ENCODE measurements around the gene OR5T2.
"Not testable (repeated sequence)": the region's sequence is repeated elsewhere in the genome, so short reads cannot be mapped to it uniquely, and the experiment has no call there.

The OR5T2 gene

GRCh38 chr11:56234155-56234554 is at the start of gene OR5T2:
Gene OR5T2 (minus strand): TSS chr11:56234255. CDS start chr11:56233062, 1,193 bp downstream.
- DNase-seq, result no peak

DNA sequence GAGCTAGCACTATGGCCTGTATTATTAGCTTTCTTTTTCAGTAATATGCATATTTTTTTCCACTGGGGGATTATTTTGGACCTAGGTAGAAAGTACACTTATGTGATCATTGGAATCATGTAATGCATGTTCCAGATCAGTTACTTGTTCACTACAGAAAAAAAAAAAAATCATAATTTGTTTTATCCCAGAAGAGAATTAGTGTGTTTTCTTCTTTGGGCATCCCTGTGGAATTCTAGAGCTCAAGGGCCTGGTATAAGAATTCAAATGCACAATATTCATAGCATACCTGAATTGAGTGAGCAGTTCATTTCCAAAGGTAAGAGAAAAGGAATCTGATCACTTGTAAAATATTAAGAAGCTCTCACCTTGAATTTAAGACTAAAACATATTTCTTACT is 39.8 kb upstream of the OR5T2 start, which contains the start of gene OR5T1:
TSS of gene OR5T1 (plus strand) at position 301 of the 400 bp plus-strand sequence. CDS start 1,485 bp downstream, outside the sequence.
- DNase-seq, result no peak

DNA sequence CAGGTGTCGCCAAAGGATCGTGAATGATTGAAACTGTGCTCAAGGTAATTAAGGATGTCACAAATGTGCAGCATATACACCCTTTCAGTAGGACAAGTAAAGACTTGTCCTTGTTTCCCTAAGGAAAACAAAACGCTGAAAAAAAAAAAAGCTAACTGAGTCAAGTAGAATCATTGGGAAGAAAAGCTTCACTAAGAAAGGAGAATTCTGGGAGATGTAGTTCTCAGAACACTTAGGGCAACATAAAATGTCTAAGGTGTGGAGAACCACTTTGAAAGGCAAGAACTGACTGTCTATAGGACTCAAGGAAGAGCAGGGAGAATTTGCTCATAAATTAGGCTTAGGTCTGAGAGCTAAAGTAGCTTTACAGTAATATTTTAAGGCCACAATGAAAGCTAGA is 37.0 kb upstream of the OR5T2 start:
- DNase-seq, result no peak

DNA sequence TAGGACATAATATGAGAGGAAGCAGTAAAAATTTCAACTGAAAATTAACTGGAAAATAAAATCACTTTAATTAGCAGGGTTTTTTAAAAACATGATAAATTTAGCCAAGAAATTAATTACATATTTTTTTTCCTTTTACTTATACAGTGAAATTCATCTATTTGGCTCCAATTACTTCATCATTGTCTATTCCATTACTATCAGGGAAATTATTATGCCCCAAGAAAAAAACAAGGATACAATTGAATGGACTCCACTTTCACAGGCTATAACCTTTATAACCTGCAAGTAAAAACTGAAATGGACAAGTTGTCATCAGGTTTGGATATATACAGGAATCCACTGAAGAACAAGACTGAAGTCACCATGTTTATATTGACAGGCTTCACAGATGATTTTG is 17.9 kb upstream of the OR5T2 start, which contains the start of gene OR5T3:
TSS of gene OR5T3 (plus strand) at position 301 of the 400 bp plus-strand sequence. CDS start at position 301, 0 bp downstream.
- no peak for DNase-seq

DNA sequence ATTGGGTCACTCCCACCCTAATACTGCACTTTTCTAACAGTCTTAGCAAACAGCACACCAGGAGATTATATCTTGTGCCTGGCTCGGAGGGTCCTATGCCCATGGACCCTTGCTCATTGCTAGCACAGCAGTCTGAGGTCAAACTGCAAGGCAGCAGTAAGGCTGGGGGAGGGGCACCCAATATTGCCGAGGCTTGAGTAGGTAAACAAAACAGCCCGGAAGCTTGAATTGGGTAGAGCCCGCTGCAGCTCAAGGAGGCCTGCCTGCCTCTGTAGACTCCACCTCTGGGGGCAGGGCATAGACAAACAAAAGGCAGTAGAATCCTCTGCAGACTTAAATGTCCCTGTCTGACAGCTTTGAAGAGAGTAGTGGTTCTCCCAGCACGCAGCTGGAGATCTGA is 14.3 kb downstream of the OR5T2 start:
- not testable (repeated sequence) for DNase-seq

- no peak for DNase-seq
Observed at GRCh38 chr11:56214537-56214936, 19.5 kb downstream of the OR5T2 start.

- DNase-seq, result no peak
Observed at GRCh38 chr11:56207790-56208189, 26.3 kb downstream of the OR5T2 start.

DNA sequence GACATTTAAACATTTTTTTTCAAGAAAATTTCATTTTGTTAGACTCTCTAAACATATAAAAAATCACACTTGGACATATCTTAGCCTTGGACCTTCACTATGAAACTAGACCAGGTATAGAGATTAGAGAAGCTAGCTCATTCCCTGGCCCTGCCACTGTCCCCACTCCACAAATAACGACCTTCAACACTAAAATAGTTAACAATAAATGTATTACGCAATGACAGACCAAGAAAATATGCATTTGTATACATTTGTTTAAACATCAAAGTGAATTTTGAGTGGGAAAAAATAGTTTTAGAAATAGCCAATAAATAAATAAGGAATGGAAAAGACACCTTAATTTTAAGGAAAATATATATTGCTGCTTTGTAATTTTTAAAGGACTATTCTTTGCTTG is 36.7 kb downstream of the OR5T2 start:
- no peak for DNase-seq

GRCh38 chr11:56196705-56197104 is 37.4 kb downstream of the OR5T2 start:
- no peak for DNase-seq

- DNase-seq, result no peak
Observed at GRCh38 chr11:56188602-56189001, 45.5 kb downstream of the OR5T2 start.

- no peak for DNase-seq
Observed at GRCh38 chr11:56183459-56183858, 50.6 kb downstream of the OR5T2 start.

All from cortex of kidney (tissue), 1 donor.